Colonic mucosa (tissue), 4 donors: Measurements from ENCODE around the gene UBE3D. TPM values are rescaled to one million over a fixed set of nuclear protein-coding genes. Genes with fewer than 3 reads are reported as not detected.

Experiments used
- DNase-seq: peaks from one replicate; pipeline ENCODE4 v3.0.0-alpha.2; 2020
- H3K27ac ChIP-seq: fragments of 200-600 bp; one replicate; pipeline ENCODE4 v1.8.0; 2021
- H3K27me3 ChIP-seq: fragments of 200-600 bp; one replicate; pipeline ENCODE4 v1.8.0; 2021
- H3K36me3 ChIP-seq: fragments of 200-600 bp; one replicate; pipeline ENCODE4 v1.8.0; 2021
- H3K4me1 ChIP-seq: fragments of 200-600 bp; one replicate; pipeline ENCODE4 v1.8.0; 2021; ENCODE audit warnings: mild to moderate bottlenecking
- H3K4me3 ChIP-seq: fragments of 200-600 bp; one replicate; pipeline ENCODE4 v1.8.0; 2021
- H3K9ac ChIP-seq, 2 donors: one replicate each; pipeline ENCODE4 v1.7.0; 2013; ENCODE audit warnings: control low read depth in 2 of 2, low read depth in 2 of 2, low read length in 2 of 2
- H3K9me3 ChIP-seq: fragments of 200-600 bp; one replicate; pipeline ENCODE4 v1.8.0; 2021
- intact Hi-C: fragments of 100-400 bp; cut with DNase I; formaldehyde crosslinking; loops from one replicate; pipeline ENCODE4 v1.14.1; 2022
- total RNA-seq, 2 donors: library from RNA; stranded (reverse); fragmentation: NEBNext Ultra II Directional in 1 of 2; extraction: Animal tissue kit (Norgen Biotek cat#: 25700) in 1 of 2; gene quantifications; one replicate each; pipeline ENCODE4 v1.2.1, GENCODE V29; 2021
- TF ChIP-seq, protein P1 (sequence below): fragments of 200-600 bp; IDR thresholded peaks from one replicate; pipeline ENCODE4 v1.8.0; 2022; ENCODE audit warnings: antibody characterized with exemption, mild to moderate bottlenecking
- donor health status: healthy.
- donor health status: DM: no; HTN: no; CAD: no.
- donor health status: DM: no; HTN: no; CAD: no.

Gene UBE3D
- 1 to 10 TPM; 3.6 to 3.8 TPM for total RNA-seq

DNA sequence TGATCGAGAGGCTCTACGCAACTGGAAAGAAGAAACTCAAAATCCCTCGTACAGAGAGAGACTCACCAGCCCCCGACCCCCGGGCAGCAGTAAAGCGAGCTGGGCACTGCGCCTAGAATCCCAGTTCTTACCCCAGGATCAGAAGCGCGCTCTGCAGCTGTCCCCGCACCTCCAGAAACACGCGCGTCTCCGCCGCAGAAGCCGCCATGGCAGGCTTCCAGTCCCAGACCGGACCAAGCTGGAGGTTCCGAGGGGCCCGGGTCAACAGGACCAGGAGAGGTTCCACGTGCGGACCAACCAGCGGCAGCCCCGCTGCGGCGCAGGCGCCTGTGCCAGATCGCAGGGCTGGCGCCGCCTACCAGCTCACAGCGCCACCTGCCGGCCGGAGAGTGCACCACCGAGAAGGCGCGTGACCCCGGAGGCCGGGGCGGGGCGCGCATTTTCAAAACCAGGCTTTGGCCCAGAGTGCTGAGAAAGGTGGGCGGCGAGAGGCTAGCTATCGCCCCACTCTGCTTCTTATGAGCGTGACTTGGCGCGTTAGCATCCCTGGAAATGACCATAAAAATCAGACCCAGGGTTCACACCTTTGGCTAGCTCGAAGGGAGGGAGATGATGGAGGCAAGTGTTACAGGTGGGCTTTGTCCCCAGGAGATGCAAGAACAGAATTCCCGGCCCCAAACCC lies at the start of gene UBE3D:
TSS of gene UBE3D (minus strand) at position 331 of the 682 bp plus-strand sequence. CDS start at position 208, 123 bp downstream.
- Histone ChIP-seq H3K27ac (no peak within 1 kb of the TSS), H3K4me1 (no peaks in the 10 kb centered on the region), H3K27me3 (no peaks in the 10 kb centered on the region), H3K4me3 (peak within 1 kb of the TSS; percentile 87), H3K36me3 (no peaks in the 10 kb centered on the region), H3K9me3 (no peaks in the 10 kb centered on the region), H3K9ac (peak within 1 kb of the TSS; percentile 75 to 84)
- intact Hi-C loops: loop anchor here (5.0 kb wide), 2 partner anchors 127 to 152 kb away; partner anchors contain the start of genes PGM3 and RWDD2A
- peak; percentile 93 for DNase-seq
- TF ChIP-seq, protein P1, sequence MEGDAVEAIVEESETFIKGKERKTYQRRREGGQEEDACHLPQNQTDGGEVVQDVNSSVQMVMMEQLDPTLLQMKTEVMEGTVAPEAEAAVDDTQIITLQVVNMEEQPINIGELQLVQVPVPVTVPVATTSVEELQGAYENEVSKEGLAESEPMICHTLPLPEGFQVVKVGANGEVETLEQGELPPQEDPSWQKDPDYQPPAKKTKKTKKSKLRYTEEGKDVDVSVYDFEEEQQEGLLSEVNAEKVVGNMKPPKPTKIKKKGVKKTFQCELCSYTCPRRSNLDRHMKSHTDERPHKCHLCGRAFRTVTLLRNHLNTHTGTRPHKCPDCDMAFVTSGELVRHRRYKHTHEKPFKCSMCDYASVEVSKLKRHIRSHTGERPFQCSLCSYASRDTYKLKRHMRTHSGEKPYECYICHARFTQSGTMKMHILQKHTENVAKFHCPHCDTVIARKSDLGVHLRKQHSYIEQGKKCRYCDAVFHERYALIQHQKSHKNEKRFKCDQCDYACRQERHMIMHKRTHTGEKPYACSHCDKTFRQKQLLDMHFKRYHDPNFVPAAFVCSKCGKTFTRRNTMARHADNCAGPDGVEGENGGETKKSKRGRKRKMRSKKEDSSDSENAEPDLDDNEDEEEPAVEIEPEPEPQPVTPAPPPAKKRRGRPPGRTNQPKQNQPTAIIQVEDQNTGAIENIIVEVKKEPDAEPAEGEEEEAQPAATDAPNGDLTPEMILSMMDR: peak; percentile 99

GRCh38 chr6:83114164-83114563 lies 48.5 kb upstream of the UBE3D start:
- Histone ChIP-seq H3K9ac (no peak overlapping the region), H3K27ac (no peak overlapping the region), H3K4me3 (no peak overlapping the region), H3K4me1 (no peaks in the 10 kb centered on the region), H3K27me3 (no peaks in the 10 kb centered on the region), H3K9me3 (no peaks in the 10 kb centered on the region), H3K36me3 (peaks cover 7% of the 10 kb centered on the region)
- TF ChIP-seq, protein P1: no peak
- no peak for DNase-seq
- intact Hi-C loops: no loop called here

- Histone ChIP-seq H3K27ac (no peak overlapping the region), H3K4me1 (no peaks in the 10 kb centered on the region), H3K36me3 (peaks cover 7% of the 10 kb centered on the region), H3K27me3 (no peaks in the 10 kb centered on the region), H3K9ac (no peak overlapping the region), H3K4me3 (no peak overlapping the region), H3K9me3 (no peaks in the 10 kb centered on the region)
- DNase-seq: no peak
- intact Hi-C loops: no loop called here
- TF ChIP-seq, protein P1: no peak
Measured at GRCh38 chr6:83113258-83113657, 47.6 kb upstream of the UBE3D start.

GRCh38 chr6:83108378-83108777 lies 42.7 kb upstream of the UBE3D start:
- H3K27ac ChIP-seq: no peak overlapping the region
- no peak for DNase-seq
- intact Hi-C loops: no loop called here
- H3K4me3 ChIP-seq: no peak overlapping the region
- TF ChIP-seq, protein P1: no peak
- peaks cover 7% of the 10 kb centered on the region for H3K36me3 ChIP-seq
- no peaks in the 10 kb centered on the region for H3K4me1 ChIP-seq
- H3K27me3 ChIP-seq: no peaks in the 10 kb centered on the region
- no peaks in the 10 kb centered on the region for H3K9me3 ChIP-seq
- H3K9ac ChIP-seq: no peak overlapping the region

DNA sequence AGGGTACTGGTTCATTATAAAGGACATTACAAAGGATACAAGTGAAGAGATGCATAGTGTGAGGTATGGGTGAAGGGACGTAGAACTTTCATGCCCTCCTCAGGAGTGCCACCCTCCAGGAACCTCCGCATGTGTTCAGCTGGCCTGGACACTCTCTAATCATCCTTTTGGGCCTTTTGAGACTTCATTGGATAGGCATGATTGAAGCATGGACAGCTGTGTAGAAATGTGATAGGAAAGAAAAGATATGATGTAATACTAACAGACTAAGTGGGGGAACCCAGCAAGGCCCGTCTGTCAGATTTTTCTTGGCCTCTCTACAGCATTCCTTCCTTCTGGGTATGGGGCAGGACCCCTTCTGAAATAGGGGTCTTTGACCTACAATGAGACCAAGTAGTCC lies 32.9 kb upstream of the UBE3D start:
- H3K4me3 ChIP-seq: no peak overlapping the region
- H3K4me1 ChIP-seq: no peaks in the 10 kb centered on the region
- H3K27me3 ChIP-seq: no peaks in the 10 kb centered on the region
- intact Hi-C loops: no loop called here
- H3K27ac ChIP-seq: no peak overlapping the region
- no peak overlapping the region for H3K9ac ChIP-seq
- TF ChIP-seq, protein P1: no peak
- H3K9me3 ChIP-seq: no peaks in the 10 kb centered on the region
- no peak for DNase-seq
- H3K36me3 ChIP-seq: no peaks in the 10 kb centered on the region
